Osteocyte (in vitro differentiated cells): Measurements from ENCODE around the gene CNTD1. TPM values are rescaled to one million over a fixed set of nuclear protein-coding genes. Genes with fewer than 3 reads are reported as not detected.

Source experiments
- DNase-seq: peaks from one replicate; pipeline ENCODE4 v3.0.0; 2021; ENCODE audit warnings: mixed read lengths; ENCODE audit not compliant: unreplicated experiment; ENCODE audit errors: extremely low spot score
- H3K27ac Mint-ChIP-seq: one replicate; pipeline ENCODE4 v1.8.0; 2021; ENCODE audit warnings: mild to moderate bottlenecking, mixed read lengths; ENCODE audit not compliant: unreplicated experiment
- H3K27me3 Mint-ChIP-seq: one replicate; pipeline ENCODE4 v1.8.0; 2021; ENCODE audit warnings: mixed read lengths; ENCODE audit not compliant: unreplicated experiment
- H3K36me3 Mint-ChIP-seq: one replicate; pipeline ENCODE4 v1.8.0; 2021; ENCODE audit warnings: mixed read lengths; ENCODE audit not compliant: unreplicated experiment
- H3K4me1 Mint-ChIP-seq: one replicate; pipeline ENCODE4 v1.8.0; 2021; ENCODE audit warnings: mixed read lengths; ENCODE audit not compliant: unreplicated experiment
- H3K4me3 Mint-ChIP-seq: one replicate; pipeline ENCODE4 v1.8.0; 2021; ENCODE audit warnings: mild to moderate bottlenecking, moderate library complexity, mixed read lengths; ENCODE audit not compliant: unreplicated experiment
- H3K9me3 Mint-ChIP-seq: one replicate; pipeline ENCODE4 v1.8.0; 2021; ENCODE audit warnings: mixed read lengths; ENCODE audit not compliant: unreplicated experiment
- total RNA-seq: library from RNA; stranded (reverse); gene quantifications from 2 replicates; pipeline ENCODE4 v1.2.1, GENCODE V29; 2021
- TF ChIP-seq, protein P1 (sequence below): fragments of 200-600 bp; sonication (generic); IDR thresholded peaks from 2 replicates; pipeline ENCODE4 v1.5.0; 2021; ENCODE audit warnings: antibody characterized with exemption, mild to moderate bottlenecking, moderate library complexity

The CNTD1 gene
- total RNA-seq, 1 donor from 2014 or later, result 0.51 TPM

- DNase-seq, result no peak
- Mint-ChIP-seq H3K27me3 (no peaks in the 10 kb centered on the region), H3K9me3 (no peaks in the 10 kb centered on the region), H3K27ac (no peak overlapping the region), H3K4me3 (no peak overlapping the region), H3K36me3 (peaks cover 27% of the 10 kb centered on the region), H3K4me1 (no peaks in the 10 kb centered on the region)
- TF ChIP-seq, protein P1, sequence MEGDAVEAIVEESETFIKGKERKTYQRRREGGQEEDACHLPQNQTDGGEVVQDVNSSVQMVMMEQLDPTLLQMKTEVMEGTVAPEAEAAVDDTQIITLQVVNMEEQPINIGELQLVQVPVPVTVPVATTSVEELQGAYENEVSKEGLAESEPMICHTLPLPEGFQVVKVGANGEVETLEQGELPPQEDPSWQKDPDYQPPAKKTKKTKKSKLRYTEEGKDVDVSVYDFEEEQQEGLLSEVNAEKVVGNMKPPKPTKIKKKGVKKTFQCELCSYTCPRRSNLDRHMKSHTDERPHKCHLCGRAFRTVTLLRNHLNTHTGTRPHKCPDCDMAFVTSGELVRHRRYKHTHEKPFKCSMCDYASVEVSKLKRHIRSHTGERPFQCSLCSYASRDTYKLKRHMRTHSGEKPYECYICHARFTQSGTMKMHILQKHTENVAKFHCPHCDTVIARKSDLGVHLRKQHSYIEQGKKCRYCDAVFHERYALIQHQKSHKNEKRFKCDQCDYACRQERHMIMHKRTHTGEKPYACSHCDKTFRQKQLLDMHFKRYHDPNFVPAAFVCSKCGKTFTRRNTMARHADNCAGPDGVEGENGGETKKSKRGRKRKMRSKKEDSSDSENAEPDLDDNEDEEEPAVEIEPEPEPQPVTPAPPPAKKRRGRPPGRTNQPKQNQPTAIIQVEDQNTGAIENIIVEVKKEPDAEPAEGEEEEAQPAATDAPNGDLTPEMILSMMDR, result no peak
These were observed 46.3 kb downstream of the CNTD1 start for GRCh38 chr17:42844761-42845555.

- TF ChIP-seq, protein P1, result no peak
- no peak for DNase-seq
- Mint-ChIP-seq H3K27me3 (no peaks in the 10 kb centered on the region), H3K4me3 (no peak overlapping the region), H3K4me1 (no peaks in the 10 kb centered on the region), H3K36me3 (peaks cover 27% of the 10 kb centered on the region), H3K9me3 (no peaks in the 10 kb centered on the region), H3K27ac (no peak overlapping the region)
These were observed 46.9 kb downstream of the CNTD1 start for GRCh38 chr17:42845556-42845917.

- Mint-ChIP-seq H3K36me3 (peaks cover 27% of the 10 kb centered on the region), H3K4me1 (no peaks in the 10 kb centered on the region), H3K9me3 (no peaks in the 10 kb centered on the region), H3K4me3 (no peak overlapping the region), H3K27ac (no peak overlapping the region), H3K27me3 (no peaks in the 10 kb centered on the region)
- DNase-seq, result no peak
- TF ChIP-seq, protein P1, result no peak
These were observed 47.4 kb downstream of the CNTD1 start for GRCh38 chr17:42845918-42846593.

DNA sequence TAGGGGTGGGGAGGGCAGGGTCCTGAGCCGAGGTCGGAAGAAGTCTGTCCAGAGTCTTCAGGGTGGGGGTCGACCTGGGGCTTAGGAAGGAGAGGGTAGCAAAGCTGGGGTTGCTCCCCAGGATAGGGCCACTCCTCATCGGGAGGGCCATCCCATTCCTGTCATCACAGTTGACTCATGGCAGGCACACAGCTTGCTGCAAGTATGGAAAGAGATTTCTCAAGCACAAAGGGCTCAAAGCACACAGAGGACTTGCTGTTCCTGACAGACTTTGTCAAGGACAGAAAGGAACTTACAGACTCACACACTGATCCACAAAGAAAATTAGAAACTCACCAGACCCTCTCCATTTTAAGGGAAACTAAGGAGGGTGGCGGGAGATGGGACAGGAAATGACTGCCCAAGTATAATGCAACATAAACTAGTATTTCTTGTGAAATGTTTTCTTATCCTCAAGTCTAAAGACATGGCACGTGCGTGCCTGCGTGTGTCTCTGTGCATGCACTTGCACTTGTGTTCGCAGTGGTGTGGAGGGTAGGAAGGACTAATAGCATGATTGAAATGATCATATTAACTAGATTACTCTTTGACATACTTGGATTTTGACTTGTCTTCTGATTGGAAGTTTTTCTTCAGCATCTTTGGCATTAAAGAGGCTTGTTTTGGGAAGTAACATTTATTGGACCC lies 48.1 kb downstream of the CNTD1 start:
- Mint-ChIP-seq H3K27ac (no peak overlapping the region), H3K9me3 (no peaks in the 10 kb centered on the region), H3K36me3 (peaks cover 25% of the 10 kb centered on the region), H3K4me1 (no peaks in the 10 kb centered on the region), H3K27me3 (no peaks in the 10 kb centered on the region), H3K4me3 (no peak overlapping the region)
- DNase-seq, result no peak
- TF ChIP-seq, protein P1, result no peak

GRCh38 chr17:42848093-42848492 lies 49.4 kb downstream of the CNTD1 start:
- DNase-seq, result no peak
- Mint-ChIP-seq H3K4me1 (no peaks in the 10 kb centered on the region), H3K27ac (no peak overlapping the region), H3K4me3 (no peak overlapping the region), H3K36me3 (peaks cover 18% of the 10 kb centered on the region), H3K27me3 (no peaks in the 10 kb centered on the region), H3K9me3 (no peaks in the 10 kb centered on the region)
- TF ChIP-seq, protein P1, result no peak
